ENCODE data around the gene SLC6A20.

The SLC6A20 gene

DNA sequence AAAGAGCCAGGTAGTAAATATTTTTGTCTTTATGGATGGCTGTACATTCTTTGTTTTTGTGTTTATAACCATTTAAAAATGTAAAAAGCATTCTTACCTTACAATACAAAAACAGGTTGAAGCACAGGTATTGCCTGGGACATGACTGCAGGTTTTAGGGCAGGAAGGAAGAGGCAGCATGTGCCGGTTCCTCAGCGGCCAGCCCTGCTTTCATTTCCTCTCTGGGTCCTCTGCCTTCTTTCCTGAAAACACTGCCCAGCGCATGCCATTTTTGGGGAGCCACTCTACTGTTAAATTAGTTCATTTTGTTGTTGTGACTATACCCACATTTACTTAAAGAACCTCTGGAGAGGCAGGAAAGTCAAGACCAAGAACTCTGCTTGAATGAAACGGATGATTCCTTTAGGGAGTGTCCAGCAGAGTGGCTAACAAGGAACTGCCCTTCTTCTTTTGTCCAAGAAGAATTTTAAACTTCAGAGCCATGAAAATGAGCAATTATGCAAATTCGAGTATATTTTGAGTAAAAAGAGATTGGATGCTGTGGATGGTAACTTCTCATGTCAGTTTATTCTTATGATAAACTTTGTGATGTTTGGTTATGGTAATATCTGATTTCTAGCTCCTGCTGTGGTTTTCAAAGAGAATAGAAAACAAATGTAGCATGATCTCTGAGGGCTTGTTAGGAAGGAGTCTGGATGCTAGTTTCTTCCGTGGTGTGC is 54.4 kb downstream of the SLC6A20 start:
- TF ChIP-seq, protein P1, sequence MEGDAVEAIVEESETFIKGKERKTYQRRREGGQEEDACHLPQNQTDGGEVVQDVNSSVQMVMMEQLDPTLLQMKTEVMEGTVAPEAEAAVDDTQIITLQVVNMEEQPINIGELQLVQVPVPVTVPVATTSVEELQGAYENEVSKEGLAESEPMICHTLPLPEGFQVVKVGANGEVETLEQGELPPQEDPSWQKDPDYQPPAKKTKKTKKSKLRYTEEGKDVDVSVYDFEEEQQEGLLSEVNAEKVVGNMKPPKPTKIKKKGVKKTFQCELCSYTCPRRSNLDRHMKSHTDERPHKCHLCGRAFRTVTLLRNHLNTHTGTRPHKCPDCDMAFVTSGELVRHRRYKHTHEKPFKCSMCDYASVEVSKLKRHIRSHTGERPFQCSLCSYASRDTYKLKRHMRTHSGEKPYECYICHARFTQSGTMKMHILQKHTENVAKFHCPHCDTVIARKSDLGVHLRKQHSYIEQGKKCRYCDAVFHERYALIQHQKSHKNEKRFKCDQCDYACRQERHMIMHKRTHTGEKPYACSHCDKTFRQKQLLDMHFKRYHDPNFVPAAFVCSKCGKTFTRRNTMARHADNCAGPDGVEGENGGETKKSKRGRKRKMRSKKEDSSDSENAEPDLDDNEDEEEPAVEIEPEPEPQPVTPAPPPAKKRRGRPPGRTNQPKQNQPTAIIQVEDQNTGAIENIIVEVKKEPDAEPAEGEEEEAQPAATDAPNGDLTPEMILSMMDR (IDR thresholded peaks at IDR 0.05), result no peak
- Histone ChIP-seq H3K4me3 (no peak overlapping the region), H3K27ac (no peak overlapping the region)
- no peak for DNase-seq (ENCODE audit: low spot score)

DNA sequence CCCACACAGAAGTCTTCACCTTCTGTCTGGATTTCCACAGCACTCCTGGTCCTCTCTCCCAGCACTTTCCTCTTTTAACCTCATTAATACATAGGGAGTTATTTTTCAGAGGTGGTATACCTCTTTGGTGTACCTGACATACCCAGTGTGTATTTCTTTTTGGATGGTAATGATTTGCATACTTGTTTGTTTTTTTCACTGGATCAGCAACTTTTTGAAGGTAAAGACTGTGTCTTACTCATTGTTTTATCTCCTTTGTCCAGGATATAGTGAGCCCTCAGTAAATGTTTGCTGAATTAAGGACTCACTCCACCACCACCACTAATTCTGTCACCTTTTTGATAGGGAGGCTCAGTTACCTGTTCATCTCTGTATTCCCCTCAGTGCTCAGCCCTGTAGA is 55.1 kb downstream of the SLC6A20 start:
- H3K4me3 ChIP-seq, result no peak overlapping the region
- TF ChIP-seq, protein P1 (IDR thresholded peaks at IDR 0.05), result no peak
- H3K27ac ChIP-seq, result no peak overlapping the region
- DNase-seq (ENCODE audit: low spot score), result no peak

DNA sequence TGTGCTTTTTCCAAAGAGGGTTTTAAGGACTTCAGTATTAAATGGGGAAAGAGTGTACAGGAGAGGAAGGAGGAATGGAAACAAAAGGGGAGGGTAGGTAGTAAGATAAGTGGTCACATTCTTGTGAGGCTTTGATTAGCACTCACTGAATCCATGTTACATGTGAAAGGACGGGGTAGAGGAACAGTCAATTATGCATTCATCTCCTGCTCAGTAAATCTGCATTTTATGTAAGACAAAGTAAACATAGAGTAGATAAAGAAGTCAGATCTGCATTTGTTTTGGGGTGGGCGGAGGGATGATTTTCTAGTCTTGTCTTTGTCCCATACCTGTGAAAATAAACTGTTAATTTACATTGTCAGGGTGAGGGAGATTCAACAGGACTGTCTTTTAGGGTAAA is 56.3 kb downstream of the SLC6A20 start:
- TF ChIP-seq, protein P1 (IDR thresholded peaks at IDR 0.05), result no peak
- no peak for DNase-seq (ENCODE audit: low spot score)
- Histone ChIP-seq H3K27ac (no peak overlapping the region), H3K4me3 (no peak overlapping the region)

DNA sequence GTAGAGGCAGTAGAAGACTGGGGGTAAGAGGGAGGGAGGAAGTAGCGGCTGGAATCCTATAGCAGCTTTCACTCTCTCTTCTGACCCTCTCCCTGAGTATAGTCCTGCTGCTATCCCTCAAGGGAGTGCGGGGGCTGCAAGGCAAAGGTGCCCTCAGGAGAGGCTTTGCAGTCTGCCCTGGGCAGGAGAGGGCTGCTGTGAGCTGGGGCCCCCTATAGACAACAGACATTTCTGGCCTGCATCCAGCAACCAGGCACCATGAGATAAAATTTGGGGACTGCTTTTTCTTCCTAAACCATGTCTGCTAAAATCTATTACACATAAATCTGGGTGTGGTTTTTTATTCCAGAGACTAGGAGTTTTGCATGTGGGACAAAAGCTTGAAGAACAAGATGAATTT is 59.1 kb downstream of the SLC6A20 start:
- H3K27ac ChIP-seq, result no peak overlapping the region
- TF ChIP-seq, protein P1 (IDR thresholded peaks at IDR 0.05), result no peak
- no peak for DNase-seq (ENCODE audit: low spot score)
- H3K4me3 ChIP-seq, result no peak overlapping the region

DNA sequence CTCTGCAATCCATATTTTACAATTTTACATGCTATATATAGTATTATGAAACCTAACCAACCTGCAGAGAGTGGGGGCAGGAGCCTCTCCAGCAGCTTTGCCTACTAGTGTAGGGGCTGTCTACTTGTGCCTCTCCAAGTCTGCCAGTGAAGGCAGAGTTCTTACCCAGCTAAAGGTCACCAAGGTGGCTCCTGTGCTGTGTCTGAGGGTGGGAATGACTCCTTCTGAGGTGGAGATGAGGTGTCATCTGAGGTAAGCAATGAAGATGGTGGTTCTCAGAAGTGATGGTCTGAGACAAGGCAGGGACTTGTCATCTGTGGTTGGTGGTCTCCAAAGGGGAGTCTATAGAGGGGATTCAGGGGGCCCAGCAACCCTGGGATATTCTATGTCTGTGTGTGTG is 59.6 kb downstream of the SLC6A20 start:
- DNase-seq (ENCODE audit: low spot score), result no peak
- no peak overlapping the region for H3K27ac ChIP-seq
- H3K4me3 ChIP-seq, result no peak overlapping the region
- TF ChIP-seq, protein P1 (IDR thresholded peaks at IDR 0.05), result no peak

DNA sequence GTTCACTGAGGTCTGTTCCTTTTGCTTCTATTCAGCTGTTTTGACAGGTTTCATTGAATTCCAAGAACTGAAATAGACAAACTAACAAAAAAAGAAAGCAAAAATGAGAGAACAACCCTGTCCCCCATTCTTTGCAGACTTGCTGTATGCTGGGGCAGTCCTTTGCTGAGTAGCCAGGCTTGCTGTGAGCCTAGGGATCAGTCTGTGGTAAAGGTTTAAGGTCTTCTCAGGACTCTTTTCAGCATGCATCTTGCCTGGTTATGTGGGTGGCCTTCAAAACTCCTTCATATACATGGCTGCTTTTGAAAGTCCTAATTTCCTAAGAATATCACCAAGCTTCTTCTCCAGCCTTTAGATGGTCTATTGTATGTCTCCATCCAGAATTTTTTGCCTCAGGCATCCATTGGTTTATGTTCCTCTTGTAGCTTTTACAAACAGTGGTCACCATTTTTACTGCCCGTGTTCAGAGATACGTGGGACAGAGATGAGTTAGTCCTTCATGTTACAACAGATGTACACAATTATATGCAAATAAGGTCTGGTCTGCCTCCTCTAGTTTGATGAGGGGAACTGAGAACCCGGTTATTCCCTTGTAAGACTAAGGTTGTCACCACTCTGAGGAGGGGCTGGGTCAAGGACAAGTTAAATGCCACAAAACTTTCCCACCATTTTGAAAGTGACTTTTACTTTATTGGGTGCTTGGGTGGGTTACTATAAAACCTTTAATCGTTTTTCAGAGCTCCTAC is 65.8 kb downstream of the SLC6A20 start:
- Histone ChIP-seq H3K27ac (no peak overlapping the region), H3K4me3 (no peak overlapping the region)
- no peak for DNase-seq (ENCODE audit: low spot score)
- TF ChIP-seq, protein P1 (IDR thresholded peaks at IDR 0.05), result no peak

DNA sequence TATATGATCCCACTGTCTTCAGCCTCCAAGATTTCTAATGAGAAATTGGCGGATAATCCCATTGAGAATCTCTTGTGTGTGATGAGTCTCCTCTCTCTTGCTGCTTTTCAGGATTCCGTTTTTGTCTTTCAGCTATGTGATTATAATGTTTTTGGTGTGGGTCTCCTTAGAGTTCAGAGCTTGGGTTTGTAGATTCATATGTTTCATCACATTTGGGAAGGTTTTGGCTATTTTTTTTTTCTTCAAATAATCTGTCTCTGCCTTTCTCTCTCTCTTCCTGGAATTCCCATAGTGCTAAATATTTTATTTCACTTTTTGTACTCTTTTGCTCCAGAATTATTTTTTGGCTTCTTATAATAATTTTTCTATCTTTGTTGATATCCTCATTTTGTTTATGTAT is 66.7 kb downstream of the SLC6A20 start:
- no peak for DNase-seq (ENCODE audit: low spot score)
- TF ChIP-seq, protein P1 (IDR thresholded peaks at IDR 0.05), result no peak
- no peak overlapping the region for H3K27ac ChIP-seq
- no peak overlapping the region for H3K4me3 ChIP-seq
